HEK293T (cell line): ENCODE data around the gene C17orf114.

Experiments
- ELF4 ChIP-seq: fragments of 450-650 bp; IDR thresholded peaks from 2 replicates; pipeline ENCODE4 v1.6.1; 2017; ENCODE audit warnings: antibody characterized with exemption
- FOXK2 ChIP-seq: fragments of 450-650 bp; IDR thresholded peaks from 2 replicates; pipeline ENCODE4 v1.6.1; 2016; ENCODE audit warnings: mild to moderate bottlenecking
- FOXM1 ChIP-seq: fragments of 450-650 bp; IDR thresholded peaks from 2 replicates; pipeline ENCODE4 v1.6.1; 2017; ENCODE audit warnings: mild to moderate bottlenecking, borderline replicate concordance
- PKNOX1 ChIP-seq: fragments of 450-650 bp; IDR thresholded peaks from 2 replicates; pipeline ENCODE4 v1.6.1; 2016
- SP1 ChIP-seq: fragments of 450-650 bp; IDR thresholded peaks from 2 replicates; pipeline ENCODE4 v1.6.1; 2017
- SUZ12 ChIP-seq: fragments of 450-650 bp; IDR thresholded peaks from 2 replicates; pipeline ENCODE4 v1.6.1; 2016; ENCODE audit warnings: mild to moderate bottlenecking

- TF ChIP-seq SUZ12, result no peak
- TF ChIP-seq ELF4, result no peak
- no peak for TF ChIP-seq PKNOX1
- no peak for TF ChIP-seq FOXM1
- TF ChIP-seq SP1, result no peak
- TF ChIP-seq FOXK2, result no peak
These were observed 37.5 kb downstream of the C17orf114 start for GRCh38 chr17:4764595-4764994.
